GM21526 (cell line): ENCODE data around the gene C9orf50.

ENCODE experiments used
- ATAC-seq: cut with Tn5 transposase; IDR thresholded peaks from one replicate; pipeline ENCODE4 v1.9.1; 2021; ENCODE audit warnings: moderate library complexity; ENCODE audit not compliant: unreplicated experiment, low FRiP score

C9orf50 gene

GRCh38 chr9:129573977-129574376 is 46.9 kb downstream of the C9orf50 start:
- ATAC-seq = no peak

- ATAC-seq = no peak
Observed at GRCh38 chr9:129572517-129572916, 48.4 kb downstream of the C9orf50 start.

- no peak for ATAC-seq
Observed at GRCh38 chr9:129572052-129572425, 48.9 kb downstream of the C9orf50 start.

- no peak for ATAC-seq
Observed at GRCh38 chr9:129571298-129572051, 49.4 kb downstream of the C9orf50 start.

- no peak for ATAC-seq
Observed at GRCh38 chr9:129570450-129571297, 50.2 kb downstream of the C9orf50 start.

- ATAC-seq = no peak
Observed at GRCh38 chr9:129569502-129570449, 51.1 kb downstream of the C9orf50 start.

- no peak for ATAC-seq
Observed at GRCh38 chr9:129568560-129569501, 52.1 kb downstream of the C9orf50 start.

GRCh38 chr9:129567842-129568559 is 52.9 kb downstream of the C9orf50 start:
- ATAC-seq = no peak

- ATAC-seq = no peak
Observed at GRCh38 chr9:129567329-129567728, 53.6 kb downstream of the C9orf50 start.

GRCh38 chr9:129566563-129567266 is 54.2 kb downstream of the C9orf50 start:
- ATAC-seq = no peak

- ATAC-seq = no peak
Observed at GRCh38 chr9:129562917-129563316, 58.0 kb downstream of the C9orf50 start.

- ATAC-seq = no peak
Observed at GRCh38 chr9:129562514-129562913, 58.4 kb downstream of the C9orf50 start.
